Naive thymus-derived CD8-positive, alpha-beta T cell (primary cell): ENCODE results near the gene SH3RF2. TPM values are rescaled to one million over a fixed set of nuclear protein-coding genes. Genes with fewer than 3 reads are reported as not detected.

Experiments used
- ATAC-seq, 2 donors: fragments of 150-1000 bp; cut with Tn5 transposase in 1 of 2; sonication (Bioruptor Pico), chemical (Tn5 transposase) in 1 of 2; 1 replicate in 1 of 2; 2 replicates in 1 of 2; pipeline ENCODE4 v1.10.0; 2021; ENCODE audit warnings: mild to moderate bottlenecking in 2 of 2, moderate library complexity in 2 of 2
- POLR2A ChIA-PET: fragments of 350-600 bp; sonication (Branson Sonifier 250); formaldehyde crosslinking; loops from one replicate; lab custom pipeline; 2021; ENCODE audit warnings: antibody characterized with exemption; lab: Charles Lee
- DNase-seq, 10 donors: peaks; one replicate each; pipeline versions ENCODE4 v3.0.0 to v3.0.0-alpha.2; 2020 to 2022
- H3K27ac Mint-ChIP-seq, 10 donors: one replicate each; pipeline ENCODE4 v1.8.0; 2020 to 2022; ENCODE audit warnings: mild to moderate bottlenecking in 10 of 10, mixed read lengths in 10 of 10, moderate library complexity in 4 of 10, inconsistent platforms in 1 of 10
- H3K27me3 Mint-ChIP-seq, 5 donors: one replicate each; pipeline ENCODE4 v1.8.0; 2021 to 2022; ENCODE audit warnings: mixed read lengths in 5 of 5
- H3K36me3 Mint-ChIP-seq, 3 donors: one replicate each; pipeline ENCODE4 v1.8.0; 2020 to 2022; ENCODE audit warnings: mixed read lengths in 3 of 3, mild to moderate bottlenecking in 2 of 3, inconsistent platforms in 1 of 3
- H3K4me1 Mint-ChIP-seq, 4 donors: one replicate each; pipeline ENCODE4 v1.8.0; 2021 to 2022; ENCODE audit warnings: mixed read lengths in 4 of 4
- H3K4me3 Mint-ChIP-seq, 10 donors: one replicate each; pipeline ENCODE4 v1.8.0; 2020 to 2022; ENCODE audit warnings: mild to moderate bottlenecking in 10 of 10, mixed read lengths in 10 of 10, moderate library complexity in 6 of 10, inconsistent platforms in 1 of 10
- H3K9me3 Mint-ChIP-seq, 9 donors: one replicate each; pipeline ENCODE4 v1.8.0; 2020 to 2022; ENCODE audit warnings: mixed read lengths in 9 of 9, mild to moderate bottlenecking in 3 of 9, inconsistent platforms in 1 of 9, moderate library complexity in 1 of 9
- polyA plus RNA-seq, 3 donors: library from polyadenylated mRNA; unstranded; fragments of 300-500 nt; fragmentation: Illumina TruSeq; gene quantifications; one replicate each; pipeline ENCODE4 v1.2.3, GENCODE V29; 2021
- total RNA-seq, 8 experiments: library from RNA in 2 of 8; stranded (reverse) in 2 of 8; gene quantifications; one replicate each; pipeline ENCODE4 v1.2.3 and lab custom pipeline; 2021 to 2026

Gene SH3RF2
- total and polyA plus RNA-seq, 5 experiments from 2014 or later = not detected

GRCh38 chr5:146048994-146049703 is 112.8 kb downstream of the SH3RF2 start:
- Mint-ChIP-seq H3K9me3 (peaks cover 0 to 2% (median 0%) of the 10 kb centered on the region in 9 donors), H3K36me3 (no peaks in the 10 kb centered on the region), H3K27ac (no peak overlapping the region), H3K4me1 (no peaks in the 10 kb centered on the region), H3K4me3 (no peak overlapping the region), H3K27me3 (peaks cover 10 to 34% (median 25%) of the 10 kb centered on the region in 5 donors)
- POLR2A ChIA-PET = no interaction called here
- DNase-seq = no peak
- no peak for ATAC-seq

- no peaks in the 10 kb centered on the region for H3K4me1 Mint-ChIP-seq
- no peak overlapping the region for H3K27ac Mint-ChIP-seq
- no peaks in the 10 kb centered on the region for H3K36me3 Mint-ChIP-seq
- POLR2A ChIA-PET = no interaction called here
- peaks cover 10 to 34% (median 25%) of the 10 kb centered on the region in 5 donors for H3K27me3 Mint-ChIP-seq
- no peak overlapping the region for H3K4me3 Mint-ChIP-seq
- ATAC-seq (no peak), DNase-seq (no peak)
- peaks cover 0 to 2% (median 0%) of the 10 kb centered on the region in 9 donors for H3K9me3 Mint-ChIP-seq
Measured at GRCh38 chr5:146049704-146050026, 113.3 kb downstream of the SH3RF2 start.

GRCh38 chr5:146050086-146050485 is 113.7 kb downstream of the SH3RF2 start:
- POLR2A ChIA-PET = no interaction called here
- ATAC-seq (no peak), DNase-seq (no peak)
- Mint-ChIP-seq H3K27me3 (peaks cover 10 to 34% (median 25%) of the 10 kb centered on the region in 5 donors), H3K9me3 (peaks cover 0 to 2% (median 0%) of the 10 kb centered on the region in 9 donors), H3K4me1 (no peaks in the 10 kb centered on the region), H3K36me3 (no peaks in the 10 kb centered on the region), H3K4me3 (no peak overlapping the region), H3K27ac (no peak overlapping the region)

- H3K36me3 Mint-ChIP-seq = no peaks in the 10 kb centered on the region
- H3K4me1 Mint-ChIP-seq = no peaks in the 10 kb centered on the region
- DNase-seq (no peak), ATAC-seq (no peak)
- no peak overlapping the region for H3K27ac Mint-ChIP-seq
- H3K4me3 Mint-ChIP-seq = no peak overlapping the region
- peaks cover 10 to 34% (median 29%) of the 10 kb centered on the region in 5 donors for H3K27me3 Mint-ChIP-seq
- POLR2A ChIA-PET = no interaction called here
- H3K9me3 Mint-ChIP-seq = peaks cover 0 to 2% (median 0%) of the 10 kb centered on the region in 9 donors
Measured at GRCh38 chr5:146051678-146052077, 115.3 kb downstream of the SH3RF2 start.

GRCh38 chr5:146052780-146053179 is 116.4 kb downstream of the SH3RF2 start:
- DNase-seq = no peak
- no peaks in the 10 kb centered on the region for H3K4me1 Mint-ChIP-seq
- H3K27me3 Mint-ChIP-seq = peaks cover 12 to 34% (median 26%) of the 10 kb centered on the region in 5 donors
- ATAC-seq = no peak
- peaks cover 0 to 2% (median 0%) of the 10 kb centered on the region in 9 donors for H3K9me3 Mint-ChIP-seq
- POLR2A ChIA-PET = no interaction called here
- H3K27ac Mint-ChIP-seq = no peak overlapping the region
- H3K36me3 Mint-ChIP-seq = no peaks in the 10 kb centered on the region
- no peak overlapping the region for H3K4me3 Mint-ChIP-seq

GRCh38 chr5:146055432-146055831 is 119.1 kb downstream of the SH3RF2 start:
- Mint-ChIP-seq H3K4me1 (peaks cover 0 to 2% (median 0%) of the 10 kb centered on the region in 4 donors), H3K36me3 (no peaks in the 10 kb centered on the region), H3K4me3 (no peak overlapping the region), H3K9me3 (no peaks in the 10 kb centered on the region), H3K27me3 (peaks cover 7 to 31% (median 12%) of the 10 kb centered on the region in 5 donors), H3K27ac (no peak overlapping the region)
- ATAC-seq = no peak
- POLR2A ChIA-PET = no interaction called here
- DNase-seq = no peak

GRCh38 chr5:146059460-146060220 is 123.3 kb downstream of the SH3RF2 start:
- Mint-ChIP-seq H3K36me3 (no peaks in the 10 kb centered on the region), H3K27me3 (peaks cover 2 to 24% (median 5%) of the 10 kb centered on the region in 5 donors), H3K27ac (no peak overlapping the region), H3K9me3 (no peaks in the 10 kb centered on the region), H3K4me1 (peaks cover 0 to 2% (median 0%) of the 10 kb centered on the region in 4 donors), H3K4me3 (no peak overlapping the region)
- DNase-seq (no peak), ATAC-seq (no peak)
- POLR2A ChIA-PET = no interaction called here

- no peak overlapping the region for H3K27ac Mint-ChIP-seq
- peaks cover 0 to 2% (median 0%) of the 10 kb centered on the region in 4 donors for H3K4me1 Mint-ChIP-seq
- ATAC-seq (no peak), DNase-seq (no peak)
- no peak overlapping the region for H3K4me3 Mint-ChIP-seq
- peaks cover 2 to 24% (median 5%) of the 10 kb centered on the region in 5 donors for H3K27me3 Mint-ChIP-seq
- POLR2A ChIA-PET = no interaction called here
- H3K36me3 Mint-ChIP-seq = no peaks in the 10 kb centered on the region
- no peaks in the 10 kb centered on the region for H3K9me3 Mint-ChIP-seq
Measured at GRCh38 chr5:146060221-146060585, 123.8 kb downstream of the SH3RF2 start.

- Mint-ChIP-seq H3K4me1 (no peaks in the 10 kb centered on the region), H3K27ac (no peak overlapping the region), H3K4me3 (no peak overlapping the region), H3K9me3 (no peaks in the 10 kb centered on the region), H3K36me3 (no peaks in the 10 kb centered on the region), H3K27me3 (peaks cover 0 to 20% (median 3%) of the 10 kb centered on the region in 5 donors)
- POLR2A ChIA-PET = no interaction called here
- ATAC-seq (no peak), DNase-seq (no peak)
Measured at GRCh38 chr5:146066968-146067367, 130.6 kb downstream of the SH3RF2 start.

- POLR2A ChIA-PET = no interaction called here
- ATAC-seq = no peak
- Mint-ChIP-seq H3K4me3 (no peak overlapping the region), H3K27me3 (peaks cover 0 to 16% (median 3%) of the 10 kb centered on the region in 5 donors), H3K4me1 (no peaks in the 10 kb centered on the region), H3K36me3 (no peaks in the 10 kb centered on the region), H3K9me3 (no peaks in the 10 kb centered on the region), H3K27ac (no peak overlapping the region)
- DNase-seq = no peak
Measured at GRCh38 chr5:146068206-146068605, 131.8 kb downstream of the SH3RF2 start.

GRCh38 chr5:146068977-146069779 is 132.8 kb downstream of the SH3RF2 start:
- Mint-ChIP-seq H3K36me3 (no peaks in the 10 kb centered on the region), H3K4me3 (no peak overlapping the region), H3K9me3 (no peaks in the 10 kb centered on the region), H3K27ac (peak overlapping the region in 1 of 10 donors; percentile 57), H3K4me1 (no peaks in the 10 kb centered on the region), H3K27me3 (peaks cover 0 to 16% (median 5%) of the 10 kb centered on the region in 5 donors)
- DNase-seq (no peak), ATAC-seq (no peak)
- POLR2A ChIA-PET = no interaction called here

- no peak for DNase-seq
Measured at GRCh38 chr5:146069780-146070099, 133.4 kb downstream of the SH3RF2 start.

GRCh38 chr5:146070746-146071145 is 134.4 kb downstream of the SH3RF2 start:
- DNase-seq (no peak), ATAC-seq (no peak)
- Mint-ChIP-seq H3K27me3 (peaks cover 0 to 16% (median 5%) of the 10 kb centered on the region in 5 donors), H3K4me1 (no peaks in the 10 kb centered on the region), H3K4me3 (no peak overlapping the region), H3K36me3 (no peaks in the 10 kb centered on the region), H3K27ac (no peak overlapping the region), H3K9me3 (no peaks in the 10 kb centered on the region)
- POLR2A ChIA-PET = no interaction called here

More at GRCh38 chr5:146069780-146070099, 133.4 kb downstream of the SH3RF2 start:
- Mint-ChIP-seq H3K27me3 (peaks cover 0 to 16% (median 5%) of the 10 kb centered on the region in 5 donors), H3K9me3 (no peaks in the 10 kb centered on the region), H3K4me1 (no peaks in the 10 kb centered on the region), H3K27ac (no peak overlapping the region), H3K36me3 (no peaks in the 10 kb centered on the region), H3K4me3 (no peak overlapping the region)
- ATAC-seq = no peak
- POLR2A ChIA-PET = no interaction called here
